ENCODE results near the gene SEPTIN2. TPM values are rescaled to one million over a fixed set of nuclear protein-coding genes. Genes with fewer than 3 reads are reported as not detected.
A peak's percentile ranks its signal among the peaks of the same experiment; 100 is the strongest.

SEPTIN2 gene
- total and polyA plus RNA-seq, 2 experiments from 2014 or later, result 227 to 393 TPM

GRCh38 chr2:241324775-241325174, 9.1 kb downstream of the SEPTIN2 start (continued):
- TF ChIP-seq CTCF (conservative IDR thresholded peaks at IDR 0.05; ENCODE audit: low read depth in 2 of 2) (no peak), ZNF114 (CRISPR knock-in tag; IDR thresholded peaks at IDR 0.05) (no peak), EZH2 (IDR thresholded peaks at IDR 0.05; ENCODE audit: low read depth, unreplicated experiment) (no peak)

- Mint-ChIP-seq H3K27ac (no peak overlapping the region), H3K4me3 (no peak overlapping the region), H3K9me3 (no peaks in the 10 kb centered on the region), H3K36me3 (ENCODE audit: low read depth) (peaks cover 53% of the 10 kb centered on the region), H3K4me1 (peaks cover 19% of the 10 kb centered on the region), H3K27me3 (ENCODE audit: insufficient read depth, low read depth, poor library complexity) (peaks cover 2% of the 10 kb centered on the region)
- ATAC-seq, result no peak
- TF ChIP-seq EZH2phosphoT487 (IDR thresholded peaks at IDR 0.05; ENCODE audit: unreplicated experiment) (no peak), ETS1 (IDR thresholded peaks at IDR 0.05) (no peak), ZNF114 (CRISPR knock-in tag; IDR thresholded peaks at IDR 0.05) (no peak), CREB1 (CRISPR knock-in tag; IDR thresholded peaks at IDR 0.05; ENCODE audit: low read depth) (no peak), EZH2 (IDR thresholded peaks at IDR 0.05; ENCODE audit: low read depth, unreplicated experiment) (no peak), POLR2AphosphoS5 (IDR thresholded peaks at IDR 0.05; ENCODE audit: low read depth) (no peak)
- Histone ChIP-seq H3K4me2 (no peak overlapping the region), H3F3A (replicated peaks; ENCODE audit: low read depth) (no peaks in the 10 kb centered on the region), H3K36me3 (ENCODE audit: insufficient read depth) (peaks cover 9% of the 10 kb centered on the region; the same call in 1 of the 2 replicates), H3K27me3 (ENCODE audit: insufficient read depth) (no peaks in the 10 kb centered on the region), H2AFZ (no peak overlapping the region), H4K20me1 (replicated peaks; ENCODE audit: insufficient read depth) (peaks cover 53% of the 10 kb centered on the region), H3K4me3 (no peak overlapping the region), H3K4me1 (ENCODE audit: insufficient read depth) (peaks cover 16% of the 10 kb centered on the region), H3K27ac (ENCODE audit: low read depth) (no peak overlapping the region), H3K9me2 (ENCODE audit: insufficient read depth) (no peaks in the 10 kb centered on the region), H3K79me2 (replicated peaks; ENCODE audit: insufficient read depth) (peaks cover 89% of the 10 kb centered on the region)
- DNase-seq (ENCODE audit: low spot score), result no peak
These were observed 9.5 kb downstream of the SEPTIN2 start for GRCh38 chr2:241325257-241325656.

GRCh38 chr2:241329669-241330615, 14.2 kb downstream of the SEPTIN2 start:
- no peak for DNase-seq (ENCODE audit: low spot score)
- Histone ChIP-seq H3K4me3 (no peak overlapping the region), H3K27ac (ENCODE audit: low read depth) (peak overlapping the region; percentile 42; the same call in 1 of the 2 replicates), H3K27me3 (ENCODE audit: insufficient read depth) (no peaks in the 10 kb centered on the region), H3K79me2 (replicated peaks; ENCODE audit: insufficient read depth) (peaks cover 81% of the 10 kb centered on the region), H3K9me2 (ENCODE audit: insufficient read depth) (no peaks in the 10 kb centered on the region), H2AFZ (no peak overlapping the region), H3F3A (replicated peaks; ENCODE audit: low read depth) (0 out of 2 replicates have a peak, but pooled peaks cover 2% of the 10 kb centered on the region), H3K4me2 (no peak overlapping the region), H3K4me1 (ENCODE audit: insufficient read depth) (no peaks in the 10 kb centered on the region), H3K36me3 (ENCODE audit: insufficient read depth) (peaks cover 9% of the 10 kb centered on the region; the same call in 1 of the 2 replicates), H4K20me1 (replicated peaks; ENCODE audit: insufficient read depth) (peaks cover 39% of the 10 kb centered on the region)
- Mint-ChIP-seq H3K27ac (peak overlapping the region; percentile 62), H3K27me3 (ENCODE audit: insufficient read depth, low read depth, poor library complexity) (peaks cover 2% of the 10 kb centered on the region), H3K36me3 (ENCODE audit: low read depth) (peaks cover 70% of the 10 kb centered on the region), H3K9me3 (no peaks in the 10 kb centered on the region), H3K4me1 (peaks cover 7% of the 10 kb centered on the region; the same call in 2 of the 3 replicates), H3K4me3 (no peak overlapping the region)
- ATAC-seq, result no peak; the same call in 2 of the 3 replicates
- TF ChIP-seq CREB1 (CRISPR knock-in tag; IDR thresholded peaks at IDR 0.05; ENCODE audit: low read depth) (no peak), CTCF (conservative IDR thresholded peaks at IDR 0.05; ENCODE audit: low read depth in 2 of 2) (no peak), ETS1 (IDR thresholded peaks at IDR 0.05) (no peak), NANOG (IDR thresholded peaks at IDR 0.05; ENCODE audit: borderline replicate concordance) (no peak)

Data from GM23338 (cell line).